ENCODE results near the gene GBP2. TPM values are rescaled to one million over a fixed set of nuclear protein-coding genes. Genes with fewer than 3 reads are reported as not detected.
A peak's percentile ranks its signal among the peaks of the same experiment; 100 is the strongest.
"Not testable (repeated sequence)": the region's sequence is repeated elsewhere in the genome, so short reads cannot be mapped to it uniquely, and the experiment has no call there.

The GBP2 gene
- total RNA-seq, 1 donor from 2014 or later, result 59.4 TPM

DNA sequence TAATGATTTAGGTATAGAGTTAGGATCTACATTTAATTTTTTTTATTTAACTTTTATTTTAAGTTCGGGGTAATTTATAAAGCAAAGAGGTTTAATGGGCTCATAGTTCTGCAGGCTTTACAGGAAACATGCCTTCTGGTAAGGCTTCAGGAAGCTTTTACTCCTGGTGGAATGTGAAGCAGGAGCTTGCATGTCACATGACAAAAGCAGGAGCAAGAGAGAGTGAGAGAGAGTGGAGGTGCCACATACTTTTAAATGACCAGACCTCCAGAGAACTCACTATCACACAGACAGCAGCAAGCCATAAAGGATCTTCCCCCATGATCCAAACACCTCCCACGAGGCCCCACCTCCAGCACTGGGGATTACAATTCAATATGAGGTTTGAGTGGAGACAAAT, 17.6 kb upstream of the GBP2 start:
- Histone ChIP-seq H3K36me3 (no peaks in the 10 kb centered on the region), H3K4me3 (no peak overlapping the region), H3K4me1 (no peaks in the 10 kb centered on the region), H3K27me3 (no peaks in the 10 kb centered on the region), H3K27ac (no peak overlapping the region), H3K9me3 (no peaks in the 10 kb centered on the region)
- intact Hi-C loops (cut with DNase I), result no loop called here
- no peak for TF ChIP-seq POLR2AphosphoS5 (IDR thresholded peaks at IDR 0.05; ENCODE audit: insufficient read depth in 1 of 2, low read depth in 1 of 2)
- no peak for TF ChIP-seq POLR2A (IDR thresholded peaks at IDR 0.05)
- TF ChIP-seq, protein P1, sequence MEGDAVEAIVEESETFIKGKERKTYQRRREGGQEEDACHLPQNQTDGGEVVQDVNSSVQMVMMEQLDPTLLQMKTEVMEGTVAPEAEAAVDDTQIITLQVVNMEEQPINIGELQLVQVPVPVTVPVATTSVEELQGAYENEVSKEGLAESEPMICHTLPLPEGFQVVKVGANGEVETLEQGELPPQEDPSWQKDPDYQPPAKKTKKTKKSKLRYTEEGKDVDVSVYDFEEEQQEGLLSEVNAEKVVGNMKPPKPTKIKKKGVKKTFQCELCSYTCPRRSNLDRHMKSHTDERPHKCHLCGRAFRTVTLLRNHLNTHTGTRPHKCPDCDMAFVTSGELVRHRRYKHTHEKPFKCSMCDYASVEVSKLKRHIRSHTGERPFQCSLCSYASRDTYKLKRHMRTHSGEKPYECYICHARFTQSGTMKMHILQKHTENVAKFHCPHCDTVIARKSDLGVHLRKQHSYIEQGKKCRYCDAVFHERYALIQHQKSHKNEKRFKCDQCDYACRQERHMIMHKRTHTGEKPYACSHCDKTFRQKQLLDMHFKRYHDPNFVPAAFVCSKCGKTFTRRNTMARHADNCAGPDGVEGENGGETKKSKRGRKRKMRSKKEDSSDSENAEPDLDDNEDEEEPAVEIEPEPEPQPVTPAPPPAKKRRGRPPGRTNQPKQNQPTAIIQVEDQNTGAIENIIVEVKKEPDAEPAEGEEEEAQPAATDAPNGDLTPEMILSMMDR (IDR thresholded peaks at IDR 0.05), result no peak
- DNase-seq (ENCODE audit: extremely low spot score in 2 of 2), result no peak

DNA sequence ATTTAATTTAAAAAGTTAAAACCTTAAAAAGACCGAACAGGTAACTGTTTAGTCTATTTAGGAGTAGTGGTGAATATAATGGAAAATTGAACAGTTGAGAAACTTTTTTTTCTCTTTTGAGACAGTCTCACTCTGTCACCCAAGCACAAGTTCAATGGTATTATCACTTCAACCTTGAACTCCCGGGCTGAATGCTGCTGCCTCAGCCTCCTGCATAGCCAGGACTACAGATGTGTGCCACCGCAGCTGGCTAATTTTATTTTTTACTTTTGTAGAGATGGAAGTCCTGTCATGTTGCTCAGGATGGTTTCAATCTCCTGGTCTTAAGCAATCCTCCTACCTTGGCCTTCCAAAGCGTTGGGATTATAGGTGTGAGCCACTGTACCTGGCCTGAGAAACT, 16.2 kb upstream of the GBP2 start:
- Histone ChIP-seq H3K27ac (no peak overlapping the region), H3K4me1 (no peaks in the 10 kb centered on the region), H3K4me3 (no peak overlapping the region), H3K27me3 (no peaks in the 10 kb centered on the region), H3K36me3 (no peaks in the 10 kb centered on the region), H3K9me3 (no peaks in the 10 kb centered on the region)
- TF ChIP-seq, protein P1 (IDR thresholded peaks at IDR 0.05), result no peak
- TF ChIP-seq POLR2AphosphoS5 (IDR thresholded peaks at IDR 0.05; ENCODE audit: insufficient read depth in 1 of 2, low read depth in 1 of 2) (no peak), POLR2A (IDR thresholded peaks at IDR 0.05) (no peak)
- no peak for DNase-seq (ENCODE audit: extremely low spot score in 2 of 2)
- intact Hi-C loops (cut with DNase I), result no loop called here

DNA sequence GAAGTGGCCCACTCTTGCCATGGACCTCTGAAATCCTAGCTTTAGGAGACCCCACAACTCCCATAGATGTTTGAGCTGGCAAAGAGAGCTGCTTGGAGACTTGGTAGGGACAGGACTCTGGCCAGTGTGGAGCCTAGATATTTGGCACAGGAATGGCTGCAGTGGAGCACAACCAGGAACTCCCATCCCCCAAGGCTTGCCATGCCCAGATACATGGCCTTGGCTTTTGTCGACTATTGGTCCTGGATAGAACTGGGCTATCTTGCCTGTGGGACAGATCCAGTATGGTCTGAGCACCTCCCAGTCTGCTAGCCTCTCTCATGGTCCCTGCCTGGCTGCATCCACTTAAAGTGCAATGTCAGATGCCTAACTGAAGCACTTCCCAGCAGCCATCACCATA, 7.8 kb upstream of the GBP2 start:
- no peak overlapping the region for H3K4me3 ChIP-seq
- no peaks in the 10 kb centered on the region for H3K27me3 ChIP-seq
- intact Hi-C loops (cut with DNase I), result no loop called here
- H3K36me3 ChIP-seq, result no peaks in the 10 kb centered on the region
- peaks cover 18% of the 10 kb centered on the region for H3K4me1 ChIP-seq
- no peaks in the 10 kb centered on the region for H3K9me3 ChIP-seq
- TF ChIP-seq POLR2A (IDR thresholded peaks at IDR 0.05) (no peak), POLR2AphosphoS5 (IDR thresholded peaks at IDR 0.05; ENCODE audit: insufficient read depth in 1 of 2, low read depth in 1 of 2) (no peak)
- TF ChIP-seq, protein P1 (IDR thresholded peaks at IDR 0.05), result no peak
- DNase-seq (ENCODE audit: extremely low spot score in 2 of 2), result no peak
- no peak overlapping the region for H3K27ac ChIP-seq

DNA sequence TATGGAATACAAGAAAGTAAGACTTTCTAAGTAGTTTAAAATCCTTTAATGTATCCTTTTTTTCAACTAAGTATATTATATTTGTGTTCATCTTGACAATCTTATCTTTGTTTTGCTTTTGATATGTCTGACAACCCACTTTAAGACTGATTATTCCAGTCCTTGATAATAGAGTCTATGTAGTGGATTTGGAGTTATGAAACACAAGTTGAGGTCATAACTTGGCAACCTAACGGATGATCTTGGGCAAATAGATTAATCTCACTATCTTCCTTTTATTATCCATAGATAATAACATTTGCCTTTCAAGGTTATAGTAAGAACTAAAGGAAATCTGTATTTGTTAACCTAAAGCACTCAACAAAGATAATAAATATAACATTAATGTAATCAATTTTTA, 4.8 kb upstream of the GBP2 start:
- no peak for TF ChIP-seq POLR2AphosphoS5 (IDR thresholded peaks at IDR 0.05; ENCODE audit: insufficient read depth in 1 of 2, low read depth in 1 of 2)
- TF ChIP-seq, protein P1 (IDR thresholded peaks at IDR 0.05), result no peak
- no peaks in the 10 kb centered on the region for H3K36me3 ChIP-seq
- peaks cover 32% of the 10 kb centered on the region for H3K4me1 ChIP-seq
- H3K27ac ChIP-seq, result no peak overlapping the region
- intact Hi-C loops (cut with DNase I), result no loop called here
- no peaks in the 10 kb centered on the region for H3K9me3 ChIP-seq
- no peak for DNase-seq (ENCODE audit: extremely low spot score in 2 of 2)
- no peak overlapping the region for H3K4me3 ChIP-seq
- no peaks in the 10 kb centered on the region for H3K27me3 ChIP-seq

DNA sequence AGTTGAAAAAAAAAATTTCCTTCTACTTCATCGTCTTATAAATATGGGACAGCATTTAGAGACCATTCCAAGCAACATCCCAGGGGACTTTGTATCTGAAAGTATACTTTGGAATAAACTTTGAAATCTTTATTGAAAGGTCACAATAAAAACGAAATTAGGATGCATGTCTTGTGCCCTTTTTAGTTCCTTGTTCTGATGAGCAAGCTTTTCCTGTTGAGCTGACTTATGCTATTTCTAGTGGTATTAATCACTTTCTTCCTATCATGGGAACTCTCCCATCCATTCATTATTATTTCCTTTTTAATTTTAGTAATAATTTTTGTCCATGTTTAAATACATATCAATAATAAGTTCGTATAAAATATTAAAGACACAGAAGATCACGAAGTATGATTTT, 4.0 kb upstream of the GBP2 start:
- peak overlapping the region; percentile 92 for H3K27ac ChIP-seq
- intact Hi-C loops (cut with DNase I), result no loop called here
- no peak overlapping the region for H3K4me3 ChIP-seq
- no peaks in the 10 kb centered on the region for H3K9me3 ChIP-seq
- no peaks in the 10 kb centered on the region for H3K27me3 ChIP-seq
- H3K36me3 ChIP-seq, result no peaks in the 10 kb centered on the region
- H3K4me1 ChIP-seq, result peaks cover 36% of the 10 kb centered on the region
- DNase-seq (ENCODE audit: extremely low spot score in 2 of 2), result no peak
- no peak for TF ChIP-seq POLR2A (IDR thresholded peaks at IDR 0.05)
- TF ChIP-seq POLR2AphosphoS5 (IDR thresholded peaks at IDR 0.05; ENCODE audit: insufficient read depth in 1 of 2, low read depth in 1 of 2), result peak in 1 of 2 donors; percentile 54

DNA sequence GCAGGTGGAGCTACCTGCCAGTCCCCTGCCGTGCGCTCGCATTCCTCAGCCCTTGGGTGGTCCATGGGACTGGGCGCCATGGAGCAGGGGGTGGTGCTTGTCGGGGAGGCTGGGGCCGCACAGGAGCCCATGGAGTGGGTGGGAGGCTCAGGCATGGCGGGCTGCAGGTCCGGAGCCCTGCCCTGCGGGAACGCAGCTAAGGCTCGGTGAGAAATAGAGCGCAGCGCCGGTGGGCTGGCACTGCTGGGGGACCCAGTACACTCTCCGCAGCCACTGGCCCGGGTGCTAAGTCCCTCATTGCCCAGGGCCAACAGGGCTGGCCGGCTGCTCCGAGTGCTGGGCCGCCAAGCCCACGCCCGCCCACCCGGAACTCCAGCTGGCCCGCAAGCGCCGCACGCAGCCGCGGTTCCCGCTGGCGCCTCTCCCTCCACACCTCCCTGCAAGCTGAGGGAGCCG, 2.1 kb upstream of the GBP2 start:
- H3K4me3 ChIP-seq, result not testable (repeated sequence)
- Histone ChIP-seq H3K27ac (peak overlapping the region; percentile 92), H3K4me1 (peaks cover 51% of the 10 kb centered on the region)

DNA sequence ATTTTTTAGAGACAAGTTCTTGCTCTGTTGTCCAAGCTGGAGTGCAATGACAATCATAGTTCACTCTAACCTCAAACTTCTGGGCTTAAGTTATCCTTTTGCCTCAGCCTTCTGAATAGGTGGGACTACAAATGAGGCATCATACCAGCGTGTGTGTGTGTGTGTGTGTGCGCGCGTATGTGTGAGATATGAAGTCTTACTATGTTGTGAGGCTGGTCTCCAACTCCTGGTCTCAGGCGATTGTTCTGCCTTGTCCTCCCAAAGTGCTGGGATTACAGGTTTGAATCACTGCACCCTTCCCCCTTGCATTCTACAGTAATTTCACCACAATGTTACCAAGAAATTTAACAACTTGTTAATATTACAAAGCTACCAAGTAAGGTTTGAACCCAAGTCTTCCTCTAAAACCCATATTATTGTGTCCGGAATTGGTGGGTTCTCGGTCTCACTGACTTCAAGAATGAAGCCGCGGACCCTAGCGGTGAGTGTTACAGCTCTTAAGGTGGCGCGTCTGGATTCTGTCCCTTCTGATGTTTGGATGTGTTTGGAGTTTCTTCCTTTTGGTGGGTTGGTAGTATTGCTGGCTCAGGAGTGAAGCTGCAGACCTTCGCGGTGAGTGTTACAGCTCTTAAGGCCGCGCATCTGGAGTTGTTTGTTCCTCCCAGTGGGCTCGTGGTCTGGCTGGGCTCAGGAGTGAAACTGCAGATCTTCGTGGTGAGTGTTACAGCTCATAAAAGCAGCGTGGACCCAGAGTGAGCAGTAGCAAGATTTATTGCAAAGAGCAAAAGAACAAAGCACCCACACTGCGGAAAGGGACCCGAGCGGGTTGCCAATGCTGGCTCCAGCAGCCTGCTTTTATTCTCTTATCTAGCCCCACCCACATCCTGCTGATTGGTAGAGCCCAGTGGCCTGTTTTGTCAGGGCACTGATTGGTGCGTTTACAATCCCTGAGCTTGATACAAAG, 970 bp upstream of the GBP2 start:
- not testable (repeated sequence) for H3K36me3 ChIP-seq; DNase-seq (ENCODE audit: extremely low spot score in 2 of 2); H3K27me3 ChIP-seq; H3K9me3 ChIP-seq
- intact Hi-C loops (cut with DNase I), result loop anchor here (1.0 kb wide), 1 partner anchor 20 kb away; no protein-coding TSS in a partner anchor
- peak overlapping the region; percentile 92 for H3K27ac ChIP-seq
- peaks cover 61% of the 10 kb centered on the region for H3K4me1 ChIP-seq
- peak overlapping the region in 1 of 2 donors; percentile 9 for H3K4me3 ChIP-seq

More for the DNA sequence above, 2.1 kb upstream of the GBP2 start:
- DNase-seq (ENCODE audit: extremely low spot score in 2 of 2); intact Hi-C loops (cut with DNase I); H3K27me3 ChIP-seq; H3K9me3 ChIP-seq; H3K36me3 ChIP-seq: not testable (repeated sequence)

Measured in vagina (tissue), 2 donors.